ENCODE results near the gene AAMDC. TPM values are rescaled to one million over a fixed set of nuclear protein-coding genes. Genes with fewer than 3 reads are reported as not detected.

AAMDC gene
- total RNA-seq, 1 experiment from 2014 or later: 20.7 TPM

GRCh38 chr11:77813256-77813655, 7.7 kb upstream of the AAMDC start:
- H3K27ac Mint-ChIP-seq: peak overlapping the region in 2 of 3 experiments; percentile 83 to 87; a peak in 3 of 7 replicates

More at GRCh38 chr11:77813256-77813655, 7.7 kb upstream of the AAMDC start:
- no peak overlapping the region for H3K27ac ChIP-seq (ENCODE audit: insufficient read length, low read depth, low read length)
- H3K18ac ChIP-seq (ENCODE audit: insufficient read length, low read depth, low read length): no peak overlapping the region
- DNase-seq: no peak
- H3K14ac ChIP-seq (ENCODE audit: insufficient read depth, low read length): no peak overlapping the region
- no peaks in the 10 kb centered on the region for H3K27me3 ChIP-seq (ENCODE audit: insufficient read depth, low read length)
- H3K4me2 ChIP-seq (ENCODE audit: insufficient read depth, insufficient read length, low read length): no peak overlapping the region
- Mint-ChIP-seq H3K4me3 (no peak overlapping the region), H3K9me3 (peaks cover 0 to 12% of the 10 kb centered on the region in 2 experiments; a peak in 2 of 5 replicates), H3K36me3 (ENCODE audit: insufficient read depth in 1 of 3, low read depth in 3 of 3) (peaks cover 19 to 34% (median 28%) of the 10 kb centered on the region in 3 experiments), H3K4me1 (peaks cover 5 to 19% of the 10 kb centered on the region in 2 experiments; a peak in 3 of 4 replicates), H3K27me3 (ENCODE audit: low read depth) (no peaks in the 10 kb centered on the region)
- no peak overlapping the region for H2BK5ac ChIP-seq (ENCODE audit: insufficient read length, low read length)
- no CpG with 5 or more reads among the region's 9 CpGs for WGBS (ENCODE audit: extremely low coverage, insufficient read length, low lambda C conversion rate)
- no peak overlapping the region for H3K56ac ChIP-seq (ENCODE audit: insufficient read length, low read depth, low read length)
- no peak overlapping the region for H3K9ac ChIP-seq (ENCODE audit: extremely low read depth, insufficient read length, low read length)
- no peaks in the 10 kb centered on the region for H3K4me1 ChIP-seq (ENCODE audit: insufficient read depth, low read length)
- H3K23me2 ChIP-seq (ENCODE audit: insufficient read length, low read depth, low read length, poor library complexity, severe bottlenecking): no peaks in the 10 kb centered on the region
- TF ChIP-seq CTCF (conservative IDR thresholded peaks at IDR 0.05): no peak
- peaks cover 33% of the 10 kb centered on the region for H3K79me2 ChIP-seq (ENCODE audit: insufficient read depth, low read length)
- no peaks in the 10 kb centered on the region for H3K9me3 ChIP-seq (ENCODE audit: control insufficient read depth, low read depth, low read length)
- H3K4ac ChIP-seq (ENCODE audit: low read depth, low read length): no peak overlapping the region
- no peak overlapping the region for H2AK5ac ChIP-seq (ENCODE audit: insufficient read length, low read length)
- no peak overlapping the region for H4K91ac ChIP-seq (ENCODE audit: insufficient read length, low read depth, low read length)
- no peak overlapping the region for H3T11ph ChIP-seq (ENCODE audit: low read length)
- H2BK15ac ChIP-seq (ENCODE audit: low read depth, low read length): no peak overlapping the region
- peaks cover 8% of the 10 kb centered on the region for H3K79me1 ChIP-seq (ENCODE audit: insufficient read depth, low read depth, low read length, poor library complexity, severe bottlenecking)
- H4K5ac ChIP-seq (ENCODE audit: insufficient read length, low read depth, low read length): no peak overlapping the region
- H3K23ac ChIP-seq (ENCODE audit: insufficient read length, low read depth, low read length): no peak overlapping the region
- H2AFZ ChIP-seq (ENCODE audit: low read length): no peak overlapping the region
- no peak overlapping the region for H4K8ac ChIP-seq (replicated peaks; ENCODE audit: insufficient read length, low read depth, low read length)
- no peak overlapping the region for H2BK12ac ChIP-seq (ENCODE audit: insufficient read length, low read depth, low read length)
- no peaks in the 10 kb centered on the region for H4K20me1 ChIP-seq (ENCODE audit: control insufficient read depth, insufficient read depth, insufficient read length)
- no peak overlapping the region for H2BK20ac ChIP-seq (ENCODE audit: low read depth, low read length, poor library complexity, severe bottlenecking)
- no peak overlapping the region for H2BK120ac ChIP-seq (ENCODE audit: low read depth, low read length, poor library complexity, severe bottlenecking)

All from H9 (cell line).